Measurements from ENCODE around the gene GMEB2.

DNA sequence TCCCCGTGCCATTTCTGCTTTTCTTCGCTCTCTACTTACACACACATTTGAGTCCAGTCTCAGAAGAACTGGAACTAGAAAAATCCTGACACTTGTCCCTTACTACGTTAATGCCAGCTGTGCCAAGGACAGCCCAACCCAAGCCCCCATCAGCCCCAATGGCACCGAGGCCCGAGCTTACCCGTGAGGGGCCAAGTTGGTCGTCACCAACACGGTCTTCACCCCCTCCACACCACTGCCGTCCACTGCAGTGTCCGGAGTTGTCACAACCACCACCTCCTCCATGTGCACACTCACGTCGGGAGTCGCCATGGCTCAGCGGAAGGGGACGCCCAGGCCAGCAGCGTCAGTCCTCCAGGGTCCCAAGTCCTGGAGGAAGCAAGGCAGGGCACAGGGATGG is 7.8 kb downstream of the GMEB2 start:
- TF ChIP-seq CTCF (IDR thresholded peaks at IDR 0.05), result no peak
- TF ChIP-seq POLR2AphosphoS5 (IDR thresholded peaks at IDR 0.05), result no peak
